Ramos (cell line): ENCODE results near the gene RAET1G.
"Not testable (repeated sequence)": the region's sequence is repeated elsewhere in the genome, so short reads cannot be mapped to it uniquely, and the experiment has no call there.

Source experiments
- in situ Hi-C: fragments of 300-500 bp; cut with MboI; formaldehyde crosslinking; loops from one replicate; pipeline ENCODE4 v1.14.3; 2022; ENCODE audit warnings: low sequenced_read_pairs; ENCODE audit not compliant: unreplicated experiment

RAET1G gene

DNA sequence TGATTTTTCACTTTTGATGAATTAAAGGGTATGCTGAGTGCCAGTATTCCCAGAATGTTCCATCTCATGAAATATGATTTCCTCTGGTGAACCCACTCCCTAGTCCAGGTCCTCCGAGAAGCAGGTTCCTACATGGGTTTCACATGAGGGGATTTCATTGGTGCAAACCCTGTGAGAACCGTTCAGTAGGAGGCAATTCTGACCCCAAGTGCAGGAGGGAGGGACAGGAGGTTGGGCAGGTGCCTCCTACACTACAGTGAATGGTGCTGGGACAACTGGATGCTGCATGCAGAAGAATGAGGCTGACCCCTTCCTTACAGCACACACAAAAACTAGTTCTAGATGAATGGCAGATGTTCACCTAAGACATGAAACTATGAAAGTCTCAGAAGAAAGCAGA is 13.8 kb upstream of the RAET1G start:
- in situ Hi-C loops: loop anchor here (25.0 kb wide), 1 partner anchor 401 kb away; no protein-coding TSS in a partner anchor

DNA sequence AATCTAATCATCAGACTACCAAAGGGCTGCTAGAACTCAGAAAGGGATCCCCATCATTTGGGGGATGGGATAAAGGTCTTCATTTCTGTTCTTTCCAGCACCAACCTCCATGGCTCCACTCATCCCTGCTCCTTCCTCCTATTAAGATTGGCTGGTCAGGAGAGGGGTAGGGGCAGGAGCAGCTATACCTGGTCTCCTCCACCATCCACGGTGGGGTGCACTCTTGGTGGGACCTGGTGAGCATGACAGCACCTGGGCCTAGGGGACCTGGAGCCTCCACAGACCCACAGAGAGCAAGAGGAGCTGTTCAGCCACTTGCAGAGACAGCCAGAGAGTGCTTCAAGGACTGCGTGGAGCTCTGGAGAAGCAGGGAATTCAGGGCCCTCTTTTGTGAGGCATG is 12.7 kb upstream of the RAET1G start:
- in situ Hi-C loops: loop anchor here (25.0 kb wide), 1 partner anchor 402 kb away; no protein-coding TSS in a partner anchor

DNA sequence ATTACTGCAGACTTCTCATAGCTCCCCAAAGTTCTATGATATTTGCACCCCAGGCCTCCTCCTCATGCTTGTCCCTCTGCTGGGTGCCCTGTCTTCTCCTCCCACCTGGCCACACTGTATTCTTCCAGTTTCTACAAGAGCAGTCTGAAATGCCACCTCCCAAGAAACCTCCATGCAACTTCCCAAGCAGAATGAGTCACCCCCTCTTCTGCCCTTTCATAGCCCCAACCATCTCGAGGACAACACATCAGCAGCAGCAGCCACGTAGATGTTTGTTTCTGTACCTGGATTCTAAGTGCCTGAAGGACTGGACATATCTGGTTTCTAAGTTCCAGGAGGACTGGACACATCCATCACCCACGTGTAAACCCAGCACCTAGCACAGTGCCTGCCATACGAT is 12.3 kb upstream of the RAET1G start:
- in situ Hi-C loops: loop anchor here (25.0 kb wide), 1 partner anchor 402 kb away; no protein-coding TSS in a partner anchor

DNA sequence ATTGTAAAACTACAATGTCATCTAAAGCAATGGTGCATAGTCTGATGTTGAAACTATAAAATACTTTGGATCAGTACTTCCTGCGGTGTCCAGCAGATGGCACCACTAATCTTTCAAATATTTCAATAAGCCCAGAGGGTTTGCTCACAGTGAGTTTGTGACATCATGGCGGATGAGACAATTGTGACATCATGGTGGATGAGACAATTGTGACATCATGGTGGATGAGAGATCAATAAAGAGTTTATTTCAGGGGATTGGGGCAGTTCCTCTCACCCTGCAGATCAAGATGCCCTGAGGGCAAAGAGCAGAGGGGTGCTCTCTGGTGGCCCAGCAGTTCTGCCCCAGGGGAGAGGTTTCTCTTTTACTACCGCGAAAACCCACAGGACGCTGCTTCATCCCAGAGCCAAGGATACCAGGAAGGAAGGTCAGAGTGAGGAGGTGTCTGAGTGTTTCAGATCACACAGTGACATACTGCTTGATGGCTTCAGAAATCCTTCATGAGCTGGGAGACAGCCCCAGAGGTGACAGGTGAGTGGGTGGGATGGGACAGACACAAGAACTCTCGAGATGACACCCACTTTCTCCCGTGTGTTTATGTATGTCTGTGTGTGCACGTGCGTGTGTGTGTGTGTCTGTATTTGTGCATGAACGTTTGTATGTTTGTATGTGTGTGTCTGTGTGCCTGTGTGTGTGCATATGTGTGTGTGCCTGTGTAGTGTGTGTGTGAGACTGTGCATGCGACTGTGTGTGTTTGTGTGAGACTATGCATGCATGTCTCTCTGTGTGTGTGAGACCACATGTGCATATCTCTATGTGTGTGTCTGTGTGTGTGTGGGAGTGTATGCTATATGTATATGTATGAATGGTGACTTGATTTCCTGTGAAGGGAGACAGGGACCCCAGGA is 11.6 kb upstream of the RAET1G start:
- in situ Hi-C loops: loop anchor here (5.0 to 25.0 kb wide), 2 partner anchors 102 to 403 kb away; no protein-coding TSS in a partner anchor

DNA sequence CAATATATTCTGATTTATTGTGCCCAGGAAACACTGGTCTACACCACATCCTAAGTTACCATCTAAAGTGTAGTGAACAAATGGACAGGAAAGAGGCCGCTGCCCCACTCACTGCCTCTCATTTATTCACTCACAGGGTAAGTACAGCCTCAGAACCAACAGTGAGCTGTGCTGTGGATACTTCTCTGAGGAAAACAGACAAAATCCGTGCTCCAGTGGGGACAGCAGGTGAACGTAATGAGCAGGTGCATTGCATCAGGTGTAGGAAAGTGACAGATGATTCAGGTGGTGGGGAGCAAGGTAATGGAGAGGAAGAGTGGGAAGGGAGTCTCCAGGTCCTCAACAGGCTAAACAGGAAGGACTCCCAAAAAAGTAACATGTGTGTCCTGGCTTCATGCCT is 10.5 kb upstream of the RAET1G start:
- in situ Hi-C loops: loop anchor here (5.0 to 25.0 kb wide), 2 partner anchors 101 to 404 kb away; no protein-coding TSS in a partner anchor

DNA sequence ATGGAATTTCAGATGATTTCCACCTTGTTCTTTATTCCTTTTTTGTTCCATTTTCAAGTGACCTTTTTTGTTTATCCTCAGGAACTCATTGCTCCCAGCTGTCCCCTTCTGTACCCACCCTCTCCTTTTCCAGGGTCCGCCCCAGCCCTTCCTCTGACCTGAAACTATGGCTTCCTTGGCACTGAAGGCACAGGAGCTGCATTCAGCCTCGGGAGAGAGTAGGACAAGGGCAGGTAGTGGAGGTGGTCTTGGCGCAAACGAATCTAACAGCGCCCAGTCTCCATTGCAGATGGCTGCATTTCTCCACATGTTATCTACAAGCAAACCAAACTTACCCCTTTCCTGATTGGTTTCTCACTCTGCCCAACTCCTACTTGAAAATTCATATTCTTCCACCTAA is 10.1 kb upstream of the RAET1G start:
- in situ Hi-C loops: loop anchor here (5.0 to 25.0 kb wide), 2 partner anchors 101 to 404 kb away; no protein-coding TSS in a partner anchor

DNA sequence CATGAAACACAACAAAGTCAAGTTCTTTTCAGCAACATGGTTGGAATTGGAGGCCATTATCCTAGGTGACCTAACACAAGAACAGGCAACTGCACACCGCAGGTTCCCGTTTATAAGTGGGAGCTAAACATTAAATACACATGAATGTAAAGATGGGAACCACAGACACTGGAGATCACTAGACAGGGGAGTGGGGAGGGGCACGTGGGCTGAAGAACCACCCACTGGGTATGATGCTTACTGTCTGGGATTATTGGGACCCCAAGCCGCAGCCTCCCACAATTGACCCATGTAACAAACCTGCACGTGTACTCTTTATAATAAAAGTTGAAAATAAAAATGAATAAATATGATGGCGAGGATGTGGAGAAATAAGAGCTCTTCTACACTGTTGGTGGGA is 8.6 kb upstream of the RAET1G start:
- in situ Hi-C loops: loop anchor here (5.0 to 25.0 kb wide), 2 partner anchors 99 to 406 kb away; no protein-coding TSS in a partner anchor

DNA sequence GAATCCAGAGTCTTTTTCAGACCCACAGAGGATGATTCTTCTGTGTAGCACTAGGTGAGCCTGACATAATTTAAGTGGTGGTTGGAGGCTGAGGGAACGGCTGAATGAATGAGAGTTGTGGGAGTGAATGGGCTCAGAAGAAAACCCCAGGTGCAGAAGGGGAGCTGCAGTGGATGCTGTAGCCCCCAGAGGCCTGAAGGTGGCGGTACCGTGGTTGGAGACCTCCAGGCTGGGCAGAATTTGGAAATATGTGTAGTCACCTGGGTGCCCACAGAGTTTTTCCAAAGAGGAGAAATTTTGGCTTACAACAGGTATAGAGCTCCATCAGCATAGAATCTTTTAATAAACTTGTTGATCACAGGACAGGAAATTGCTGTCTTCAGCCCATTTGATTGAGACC is 6.5 kb upstream of the RAET1G start:
- in situ Hi-C loops: loop anchor here (25.0 kb wide), 1 partner anchor 408 kb away; no protein-coding TSS in a partner anchor

DNA sequence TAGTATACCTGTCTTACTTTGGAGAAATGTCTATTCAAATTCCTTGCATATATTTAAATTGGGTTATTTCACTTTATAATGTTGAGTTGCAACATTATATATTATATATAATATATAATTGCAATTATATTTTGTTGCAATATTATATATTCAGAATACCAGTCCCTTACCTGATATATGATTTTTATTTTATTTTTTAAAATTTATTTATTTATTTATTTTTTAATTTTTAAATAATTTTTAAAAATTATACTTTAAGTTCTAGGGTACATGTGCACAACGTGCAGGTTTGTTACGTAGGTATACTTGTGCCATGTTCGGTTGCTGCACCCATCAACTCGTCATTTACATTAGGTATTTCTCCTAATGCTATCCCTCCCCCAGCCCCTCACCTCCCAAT is 4.1 kb upstream of the RAET1G start:
- in situ Hi-C loops: loop anchor here (25.0 kb wide), 1 partner anchor 410 kb away; no protein-coding TSS in a partner anchor

DNA sequence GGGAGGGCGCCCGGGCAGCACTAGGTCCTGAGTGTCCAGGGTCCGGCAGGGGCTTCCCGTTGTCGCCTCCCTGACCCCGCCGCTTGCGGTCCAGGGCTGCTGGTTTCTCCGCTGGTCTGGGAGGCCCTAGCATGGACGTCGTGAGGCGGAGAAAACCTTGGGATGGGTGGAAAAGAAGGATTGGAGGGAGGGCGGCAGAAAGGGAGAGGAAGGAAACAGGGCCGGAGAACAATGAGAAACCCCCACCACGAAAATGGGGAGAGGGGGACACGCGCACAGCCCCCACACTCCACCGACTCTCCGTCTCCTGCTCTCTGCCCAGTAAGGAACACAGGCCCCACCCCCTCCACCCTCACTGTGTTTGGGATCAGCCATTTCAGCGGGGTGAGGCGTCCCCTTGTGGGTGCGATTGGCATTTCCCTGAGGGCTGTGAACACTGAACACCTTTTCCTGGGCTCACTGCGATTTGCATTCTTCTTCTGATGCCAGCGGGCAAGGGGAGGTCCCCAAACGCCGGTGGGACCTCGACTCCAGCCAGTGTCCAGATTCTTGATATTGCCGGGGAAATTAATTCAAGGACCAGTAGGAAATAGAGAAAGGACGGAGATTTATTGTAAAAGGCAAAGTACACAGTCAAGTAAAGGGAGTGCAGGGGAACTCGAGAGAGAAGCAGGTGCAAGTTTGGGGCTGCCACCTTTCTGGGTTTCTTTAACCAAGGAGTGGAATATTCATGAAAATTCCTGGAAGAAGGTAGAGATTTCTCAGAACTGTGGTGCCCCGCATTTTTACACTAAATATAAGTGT is 3.3 kb upstream of the RAET1G start:
- in situ Hi-C loops: loop anchor here (25.0 kb wide), 1 partner anchor 411 kb away; no protein-coding TSS in a partner anchor

DNA sequence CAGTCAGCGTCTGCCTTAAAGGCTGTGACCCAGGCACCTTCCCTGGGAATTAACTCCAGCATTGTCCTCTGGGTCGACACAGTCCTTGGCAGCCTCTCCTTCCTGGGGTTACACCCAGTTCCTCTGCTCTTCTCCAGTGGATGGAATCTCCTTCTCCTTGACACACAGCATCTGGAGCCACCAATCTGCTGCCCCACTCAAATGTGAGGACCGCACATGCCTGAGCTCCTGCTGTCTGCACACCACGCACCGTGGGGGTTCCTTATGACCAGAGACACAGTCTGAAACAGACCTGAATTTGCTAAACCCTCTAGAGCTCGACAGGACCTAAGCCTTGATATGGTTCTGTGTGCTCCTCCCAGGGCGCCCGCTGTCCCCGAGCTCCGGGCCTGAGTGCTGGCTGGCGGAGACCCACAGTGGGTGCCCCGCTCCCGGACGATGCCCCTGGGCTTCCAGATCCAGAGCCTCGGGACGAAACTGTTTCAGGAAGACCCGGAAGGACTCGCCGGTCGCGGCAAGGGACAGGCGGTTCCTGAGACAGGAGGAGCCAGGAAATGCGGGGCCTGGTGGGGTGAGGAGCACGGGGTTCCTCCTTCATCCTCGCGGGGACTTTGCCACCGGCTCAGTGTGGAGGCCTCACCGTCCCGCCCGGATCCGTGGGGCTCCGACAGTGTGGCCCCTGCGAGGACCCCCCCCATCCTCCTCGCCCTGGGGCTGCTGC is 2.5 kb upstream of the RAET1G start:
- in situ Hi-C loops: loop anchor here (25.0 kb wide), 1 partner anchor 412 kb away; no protein-coding TSS in a partner anchor

DNA sequence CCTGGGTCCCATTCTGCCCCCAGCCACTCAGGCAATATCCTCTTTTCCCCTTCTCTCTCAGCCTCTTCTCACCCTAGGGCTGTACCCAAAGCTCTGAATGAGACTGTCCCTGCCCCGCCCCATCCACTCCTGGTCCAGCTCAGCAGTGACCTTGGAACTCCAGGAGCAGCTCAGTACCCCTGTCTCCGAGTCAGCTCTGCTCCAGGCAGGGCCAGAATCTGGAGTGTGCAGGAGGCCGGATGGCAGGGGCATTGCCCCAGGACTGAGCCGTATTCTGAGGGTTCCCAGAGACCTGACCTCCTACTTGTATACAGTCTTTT is 2.0 kb upstream of the RAET1G start:
- in situ Hi-C loops: loop anchor here (25.0 kb wide), 1 partner anchor 412 kb away; no protein-coding TSS in a partner anchor

DNA sequence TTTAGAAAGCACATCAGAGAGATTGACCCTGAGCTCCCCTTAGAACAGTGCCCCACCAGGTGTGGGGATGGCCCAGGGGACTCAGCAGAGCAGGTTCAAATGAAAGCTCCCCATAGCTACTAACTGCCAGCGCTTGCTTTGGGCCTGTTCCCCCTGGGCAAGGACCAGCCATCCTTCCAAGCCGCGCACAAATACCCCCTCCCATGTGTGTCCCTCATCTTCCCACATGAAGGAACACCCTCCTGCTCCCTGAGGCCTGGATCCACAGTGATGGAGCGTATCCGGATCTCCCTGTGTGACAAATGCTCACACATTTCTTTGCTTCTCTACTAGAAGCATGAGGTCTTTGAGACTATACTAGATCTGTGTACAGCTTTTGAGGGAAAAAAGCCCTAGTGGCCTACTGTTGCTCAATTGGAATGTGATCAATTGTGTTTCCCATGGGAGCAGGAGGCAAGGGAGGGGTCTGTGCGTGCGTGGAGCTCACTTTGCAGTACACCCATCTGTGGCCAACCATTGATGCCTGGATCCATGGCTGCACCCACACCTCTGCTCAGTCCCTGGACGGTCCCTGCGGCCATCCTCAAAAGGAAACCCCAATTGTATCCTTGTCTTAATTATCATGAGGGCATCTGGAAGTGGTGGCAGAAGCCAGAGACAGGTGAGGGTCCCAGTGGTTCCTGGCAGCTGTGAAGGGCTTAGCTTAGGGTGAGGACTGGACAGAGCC is 1.4 kb upstream of the RAET1G start:
- in situ Hi-C loops: no loop called here

DNA sequence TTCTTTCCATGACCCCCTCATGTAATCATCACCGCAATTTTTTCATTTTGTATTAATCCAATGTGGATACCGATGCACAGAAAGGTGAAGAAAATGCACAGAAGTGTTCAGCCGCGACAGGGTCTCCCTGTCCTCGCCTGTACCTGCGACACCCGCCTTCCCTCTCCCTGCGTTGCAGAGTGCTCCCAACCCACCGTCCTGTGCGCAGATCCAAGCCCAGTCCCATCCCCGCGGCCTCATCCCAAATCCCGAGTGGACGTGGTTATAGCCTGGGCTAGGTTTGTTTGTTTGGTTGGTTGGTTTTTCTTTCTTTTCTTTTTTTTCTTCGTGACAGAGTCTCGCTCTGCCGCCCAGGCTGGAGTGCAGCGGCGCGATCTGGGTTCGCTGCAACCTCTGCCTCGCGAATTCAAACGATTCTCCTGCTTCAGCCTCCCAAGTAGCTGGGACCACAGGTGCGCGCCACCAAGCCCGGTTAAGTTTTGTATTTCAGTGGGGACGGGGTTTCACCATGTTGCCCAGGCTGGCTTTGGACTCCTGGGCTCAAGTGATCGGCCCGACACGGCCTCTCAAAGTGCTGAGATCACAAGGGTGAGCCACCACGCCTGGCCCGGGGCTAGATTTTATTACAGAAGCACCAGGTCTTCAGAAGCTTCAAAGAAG is 536 bp upstream of the RAET1G start:
- in situ Hi-C loops: no loop called here

DNA sequence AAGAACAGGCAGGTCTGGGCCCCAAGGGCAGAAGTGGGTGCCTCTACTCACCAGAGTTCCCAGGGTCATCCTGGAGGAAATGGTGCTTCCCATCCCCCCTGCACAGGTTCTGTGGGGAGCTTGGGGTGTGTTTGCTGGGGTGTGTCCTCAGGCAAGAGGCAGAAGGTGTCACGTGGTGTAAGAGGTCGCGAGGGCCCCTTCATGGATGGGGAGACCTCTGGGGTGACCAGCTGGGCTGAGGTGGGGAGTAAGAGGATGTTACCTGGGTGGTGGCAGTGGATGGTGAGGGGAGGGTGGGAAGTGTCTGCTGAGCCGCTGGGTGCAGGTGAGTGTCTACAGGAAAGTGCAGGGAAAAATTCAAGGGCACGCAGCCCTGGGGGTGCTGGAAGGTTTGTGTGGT is 830 bp downstream of the RAET1G start:
- in situ Hi-C loops: not testable (repeated sequence)

DNA sequence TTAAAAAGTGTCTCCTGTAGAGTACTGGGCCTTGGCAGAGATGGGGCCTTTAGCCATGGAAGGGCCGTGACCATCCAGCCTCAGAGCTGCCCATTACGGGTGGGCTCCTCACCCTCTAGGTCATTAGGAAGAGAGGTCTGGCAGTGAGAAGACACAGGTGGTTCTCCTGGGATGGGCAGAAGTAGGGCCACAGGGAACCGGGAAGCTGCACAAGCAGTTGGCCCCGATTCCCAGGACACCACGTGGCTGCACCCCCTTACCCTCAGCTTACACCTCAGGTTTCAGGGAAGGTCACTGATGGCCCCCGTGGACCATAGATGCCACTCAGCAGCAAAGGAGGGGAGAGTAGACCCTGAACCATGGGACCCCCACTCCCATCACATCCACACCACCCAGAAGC is 1.6 kb downstream of the RAET1G start:
- in situ Hi-C loops: no loop called here

DNA sequence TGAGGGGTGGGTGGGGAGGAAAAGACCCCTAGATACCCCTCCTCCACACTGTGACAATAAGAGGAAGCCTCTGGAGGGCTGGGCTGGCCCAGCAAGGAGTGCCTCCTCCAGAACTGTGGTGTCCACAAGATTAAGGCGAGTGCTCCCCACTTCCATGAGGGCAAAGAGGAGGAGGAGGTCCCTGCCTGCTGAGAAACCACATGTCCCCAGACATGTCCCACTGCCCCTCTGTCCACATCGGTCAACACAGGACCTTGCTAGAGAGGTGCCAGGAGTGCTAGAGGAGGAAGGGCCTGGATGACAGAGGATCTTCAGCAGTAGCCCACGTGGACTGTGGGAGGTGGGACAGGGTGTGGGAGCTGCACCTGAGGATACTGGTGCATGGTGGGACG is 3.1 kb downstream of the RAET1G start:
- in situ Hi-C loops: no loop called here

DNA sequence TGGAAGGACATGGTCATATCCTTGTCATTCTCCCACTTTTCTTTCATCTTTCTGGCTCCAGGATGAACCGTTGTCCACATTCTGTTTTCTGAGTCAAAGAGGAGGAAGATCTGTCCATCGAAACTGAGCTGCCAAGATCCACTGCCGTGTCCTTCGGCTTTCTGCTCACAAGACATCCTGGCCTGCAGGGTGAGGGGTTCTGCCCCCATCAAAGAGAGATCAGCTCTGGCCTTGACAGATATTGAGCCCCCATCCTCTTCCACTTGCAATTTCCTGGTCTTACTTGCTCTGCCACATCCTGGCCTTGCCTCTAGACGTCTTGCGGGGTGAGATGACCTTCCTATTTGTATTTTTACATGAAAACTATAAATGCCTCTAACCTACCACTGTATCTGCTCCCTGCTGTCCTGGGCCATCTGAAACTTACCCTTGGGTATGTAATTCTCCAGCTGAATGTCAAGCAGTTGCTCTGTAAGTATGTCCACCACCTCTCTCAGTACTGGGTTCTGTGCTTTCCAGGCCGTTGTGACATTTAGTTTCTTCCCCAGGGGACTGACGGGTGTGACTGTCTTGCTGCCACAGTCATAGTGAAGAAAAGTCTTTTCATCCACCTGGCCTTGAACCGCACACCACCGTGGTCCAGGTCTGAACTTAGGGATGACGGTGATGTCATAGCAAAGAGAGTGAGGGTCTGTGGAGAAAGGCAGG is 3.6 kb downstream of the RAET1G start:
- in situ Hi-C loops: not testable (repeated sequence)
